ENCODE results near the gene PRELID3B. TPM values are rescaled to one million over a fixed set of nuclear protein-coding genes. Genes with fewer than 3 reads are reported as not detected.

PRELID3B gene
- total RNA-seq, 2 experiments from 2014 or later, result 55.8 to 59.1 TPM

- H3K27ac Mint-ChIP-seq, result no peak overlapping the region
- H3K36me3 Mint-ChIP-seq (ENCODE audit: low read depth), result no peaks in the 10 kb centered on the region
- H3K27me3 ChIP-seq (ENCODE audit: control insufficient read depth in 1 of 2, insufficient read depth in 2 of 2, low read length in 2 of 2), result peaks cover 7% of the 10 kb centered on the region in 2 experiments
- ChIA-PET POLR2A (no interaction called here), CTCF (no interaction called here)
- no peak for ATAC-seq (ENCODE audit: poor library complexity)
- H3K9me3 ChIP-seq (ENCODE audit: control insufficient read depth in 1 of 2, insufficient read depth in 1 of 2, low read length in 2 of 2), result no peaks in the 10 kb centered on the region
- H3K27me3 Mint-ChIP-seq, result peaks cover 21% of the 10 kb centered on the region
- no peak for DNase-seq
- H3K36me3 ChIP-seq (ENCODE audit: insufficient read depth, low read length), result no peaks in the 10 kb centered on the region
- TF ChIP-seq CTCF (IDR thresholded peaks at IDR 0.05), result no peak
- no peak overlapping the region for H3K4me3 ChIP-seq (ENCODE audit: low read length)
- H3K27ac ChIP-seq (ENCODE audit: low read depth in 1 of 2, low read length in 2 of 2), result no peak overlapping the region
- peaks cover 14% of the 10 kb centered on the region for H3K4me1 Mint-ChIP-seq (ENCODE audit: low read depth)
- no peaks in the 10 kb centered on the region for H3K9me3 Mint-ChIP-seq
- intact Hi-C loops (cut with DNase I, micrococcal nuclease), result loop anchor here in 1 of 2 experiments (10.0 kb wide), 1 partner anchor 744 kb away; the partner anchor contains the start of gene RAB22A
- H3K4me1 ChIP-seq (ENCODE audit: insufficient read depth, low read length), result peaks cover 7% of the 10 kb centered on the region
- no peak overlapping the region for H3K4me3 Mint-ChIP-seq
These were observed 6.1 kb upstream of the PRELID3B start for GRCh38 chr20:59048681-59049030.

GRCh38 chr20:59047938-59048680, 5.5 kb upstream of the PRELID3B start:
- H3K4me3 ChIP-seq (ENCODE audit: low read length), result no peak overlapping the region
- intact Hi-C loops (cut with DNase I, micrococcal nuclease), result loop anchor here in 1 of 2 experiments (10.0 kb wide), 1 partner anchor 743 kb away; the partner anchor contains the start of gene RAB22A
- Mint-ChIP-seq H3K4me3 (peak overlapping the region; percentile 8), H3K9me3 (no peaks in the 10 kb centered on the region), H3K27me3 (peaks cover 18% of the 10 kb centered on the region), H3K27ac (no peak overlapping the region), H3K4me1 (ENCODE audit: low read depth) (peaks cover 20% of the 10 kb centered on the region), H3K36me3 (ENCODE audit: low read depth) (peaks cover 5% of the 10 kb centered on the region)
- H3K4me1 ChIP-seq (ENCODE audit: insufficient read depth, low read length), result peaks cover 13% of the 10 kb centered on the region
- no peak overlapping the region for H3K27ac ChIP-seq (ENCODE audit: low read depth in 1 of 2, low read length in 2 of 2)
- no peaks in the 10 kb centered on the region for H3K36me3 ChIP-seq (ENCODE audit: insufficient read depth, low read length)
- TF ChIP-seq CTCF (IDR thresholded peaks at IDR 0.05), result no peak
- H3K9me3 ChIP-seq (ENCODE audit: control insufficient read depth in 1 of 2, insufficient read depth in 1 of 2, low read length in 2 of 2), result no peaks in the 10 kb centered on the region
- POLR2A ChIA-PET, result no interaction called here
- ATAC-seq (ENCODE audit: poor library complexity) (no peak), DNase-seq (no peak)
- CTCF ChIA-PET, result interaction anchor here (1.3 kb wide), 1 partner anchor 159 kb away, joined by 3 read pairs; no protein-coding TSS in a partner anchor
- H3K27me3 ChIP-seq (ENCODE audit: control insufficient read depth in 1 of 2, insufficient read depth in 2 of 2, low read length in 2 of 2), result peaks cover 7% of the 10 kb centered on the region in 2 experiments

- no peak overlapping the region for H3K27ac Mint-ChIP-seq
These were observed 4.3 kb upstream of the PRELID3B start for GRCh38 chr20:59046862-59047261.

More at GRCh38 chr20:59046862-59047261, 4.3 kb upstream of the PRELID3B start:
- Mint-ChIP-seq H3K4me1 (ENCODE audit: low read depth) (peaks cover 21% of the 10 kb centered on the region), H3K4me3 (no peak overlapping the region), H3K27me3 (peaks cover 13% of the 10 kb centered on the region), H3K36me3 (ENCODE audit: low read depth) (peaks cover 6% of the 10 kb centered on the region), H3K9me3 (no peaks in the 10 kb centered on the region)
- H3K36me3 ChIP-seq (ENCODE audit: insufficient read depth, low read length), result no peaks in the 10 kb centered on the region
- no peak for ATAC-seq (ENCODE audit: poor library complexity)
- DNase-seq, result no peak
- H3K9me3 ChIP-seq (ENCODE audit: control insufficient read depth in 1 of 2, insufficient read depth in 1 of 2, low read length in 2 of 2), result no peaks in the 10 kb centered on the region
- ChIA-PET CTCF (interaction anchor here (1.3 kb wide), 2 partner anchors 15 to 161 kb away, joined by 3 to 4 read pairs; partner anchors contain the start of gene ATP5F1E), POLR2A (no interaction called here)
- H3K27ac ChIP-seq (ENCODE audit: low read depth in 1 of 2, low read length in 2 of 2), result no peak overlapping the region
- peaks cover 23% of the 10 kb centered on the region for H3K4me1 ChIP-seq (ENCODE audit: insufficient read depth, low read length)
- intact Hi-C loops (cut with DNase I, micrococcal nuclease), result loop anchor here in 1 of 2 experiments (10.0 kb wide), 1 partner anchor 742 kb away; the partner anchor contains the start of gene RAB22A
- H3K27me3 ChIP-seq (ENCODE audit: control insufficient read depth in 1 of 2, insufficient read depth in 2 of 2, low read length in 2 of 2), result peaks cover 7% of the 10 kb centered on the region in 2 experiments
- H3K4me3 ChIP-seq (ENCODE audit: low read length), result no peak overlapping the region
- no peak for TF ChIP-seq CTCF (IDR thresholded peaks at IDR 0.05)

Measured in CD4-positive, alpha-beta T cell (primary cell).